Panc1 (cell line): ENCODE data around the gene TLR3. TPM values are rescaled to one million over a fixed set of nuclear protein-coding genes. Genes with fewer than 3 reads are reported as not detected.

ENCODE experiments used
- ATAC-seq: fragments of 200-7000 bp; cut with Tn5 transposase; 2 replicates; pipeline ENCODE4 v1.9.1; 2020; ENCODE audit warnings: mild to moderate bottlenecking, moderate library complexity
- BruUV-seq: library from RNA; stranded (reverse); fragments of 400-500 nt; replicated peaks from 2 replicates; lab custom pipeline; 2021; lab: Mats Ljungman, UMichigan
- CTCF ChIA-PET: fragments of 300-600 bp; sonication (Branson Sonifier 250); formaldehyde crosslinking; loops from one replicate; lab custom pipeline; 2022; ENCODE audit warnings: antibody characterized with exemption; lab: Charles Lee
- POLR2A ChIA-PET: fragments of 300-600 bp; sonication (Branson Sonifier 250); formaldehyde crosslinking; loops from one replicate; lab custom pipeline; 2022; ENCODE audit warnings: antibody characterized with exemption; lab: Charles Lee
- DNase-seq: peaks from one replicate; pipeline ENCODE4 v3.0.0-alpha.2; 2010; ENCODE audit warnings: low read depth, low spot score
- H3K27ac ChIP-seq: 2 replicates; pipeline ENCODE4 v1.5.1; 2011; ENCODE audit warnings: mild to moderate bottlenecking, low read length, inconsistent platforms
- H3K27me3 ChIP-seq: fragments of 200-500 bp; sonication (Bioruptor generic); 2 replicates; pipeline ENCODE4 v1.6.0; 2014; ENCODE audit warnings: low read length, inconsistent platforms; ENCODE audit not compliant: control insufficient read depth, insufficient read depth
- H3K36me3 ChIP-seq: fragments of 200-500 bp; sonication (Bioruptor generic); 2 replicates; pipeline ENCODE4 v1.5.1; 2014; ENCODE audit warnings: inconsistent platforms, mild to moderate bottlenecking, low read length, moderate library complexity; ENCODE audit not compliant: control insufficient read depth, insufficient read depth
- H3K4me1 ChIP-seq: 2 replicates; pipeline ENCODE4 v1.5.1; 2011; ENCODE audit warnings: inconsistent platforms, mild to moderate bottlenecking, low read length, moderate library complexity; ENCODE audit not compliant: control insufficient read depth, insufficient read depth
- H3K4me3 ChIP-seq, 2 experiments: 2 replicates each; pipeline ENCODE4 v1.5.1; 2011 to 2012; ENCODE audit warnings: low read depth in 2 of 2, low read length in 2 of 2, mild to moderate bottlenecking in 2 of 2, inconsistent platforms in 1 of 2, moderate library complexity in 1 of 2
- H3K9me3 ChIP-seq: fragments of 200-500 bp; sonication (Bioruptor generic); 2 replicates; pipeline ENCODE4 v1.5.1; 2014; ENCODE audit warnings: low read depth, mild to moderate bottlenecking, inconsistent platforms, low read length, moderate library complexity; ENCODE audit not compliant: control insufficient read depth, insufficient read depth
- POLR2AphosphoS5 ChIP-seq: IDR thresholded peaks from 2 replicates; pipeline ENCODE4 v1.6.1; 2012; ENCODE audit warnings: mild to moderate bottlenecking, low read depth, low read length, moderate library complexity
- SIN3A ChIP-seq: IDR thresholded peaks from 2 replicates; pipeline ENCODE4 v1.6.1; 2012; ENCODE audit warnings: low read depth, mild to moderate bottlenecking, low read length, moderate library complexity, borderline replicate concordance; ENCODE audit not compliant: insufficient read depth
- TCF7L2 ChIP-seq: IDR thresholded peaks from 2 replicates; pipeline ENCODE4 v1.6.1; 2011; ENCODE audit warnings: mild to moderate bottlenecking, low read depth, low read length, inconsistent platforms
- in situ Hi-C: cut with HindIII; loops from 2 replicates; pipeline ENCODE4 v1.10.0; 2016; ENCODE audit warnings: low sequenced_read_pairs, low pct_unique_long_range_greater_than_20kb
- intact Hi-C: fragments of 100-400 bp; cut with micrococcal nuclease; formaldehyde crosslinking; loops from one replicate; pipeline ENCODE4 v1.10.0; 2022; ENCODE audit not compliant: unreplicated experiment
- total RNA-seq: library from RNA; stranded (reverse); gene quantifications from one replicate; pipeline ENCODE4 v1.2.1, GENCODE V29; 2021; ENCODE audit not compliant: unreplicated experiment
- TF ChIP-seq, protein P1 (sequence below), 2 experiments: IDR thresholded peaks; 2 replicates each; pipeline ENCODE4 v1.6.1; 2011 to 2012; ENCODE audit warnings: low read depth in 2 of 2, control low read depth in 1 of 2, low read length in 1 of 2, mild to moderate bottlenecking in 1 of 2, moderate library complexity in 1 of 2; ENCODE audit not compliant: insufficient read depth in 1 of 2
- TF ChIP-seq, protein P2 (sequence below): fragments of 450-650 bp; IDR thresholded peaks from 2 replicates; pipeline ENCODE4 v1.5.1; 2017; ENCODE audit warnings: mild to moderate bottlenecking

The TLR3 gene
- total RNA-seq, 1 experiment from 2014 or later, result 0.41 TPM

DNA sequence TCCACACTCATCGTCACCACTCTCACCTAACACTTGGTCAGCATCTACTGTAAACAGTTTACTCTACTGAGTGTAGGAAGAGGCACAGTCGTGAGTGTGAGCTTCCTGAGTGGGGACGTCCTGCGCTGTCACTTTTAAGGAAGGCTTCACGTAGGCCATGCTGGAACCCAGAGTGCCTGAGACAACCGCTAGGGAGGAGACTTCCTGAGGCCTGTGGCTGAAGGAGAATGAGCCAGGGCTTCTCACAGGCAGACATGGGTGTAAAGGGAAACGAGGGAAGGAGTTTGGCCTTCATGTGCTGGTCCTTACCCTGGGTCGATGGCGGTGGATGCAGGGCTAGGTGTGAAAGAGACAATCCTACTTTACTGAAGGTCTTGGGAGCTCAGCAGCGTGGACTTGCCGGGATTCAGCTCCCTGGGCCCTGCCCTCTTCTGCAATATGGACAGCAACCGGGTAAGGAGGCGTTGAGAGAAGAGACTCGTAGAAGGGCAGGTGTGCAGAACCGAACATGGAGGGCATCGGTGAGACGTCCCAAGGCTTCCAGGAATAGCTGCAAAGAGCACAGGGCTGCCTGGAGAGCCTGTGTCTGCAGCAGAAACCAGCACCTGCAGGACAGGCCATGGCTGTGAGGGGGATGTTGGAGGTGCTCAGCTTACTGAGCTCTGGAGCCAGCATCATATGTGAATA lies 48.7 kb upstream of the TLR3 start:
- Histone ChIP-seq H3K4me1 (no peaks in the 10 kb centered on the region), H3K36me3 (no peaks in the 10 kb centered on the region), H3K4me3 (no peak overlapping the region), H3K27me3 (no peaks in the 10 kb centered on the region), H3K9me3 (no peaks in the 10 kb centered on the region), H3K27ac (no peak overlapping the region)
- POLR2A ChIA-PET, result no interaction called here
- intact Hi-C loops, result loop anchor here (5.0 kb wide), 1 partner anchor 378 kb away; no protein-coding TSS in a partner anchor
- TF ChIP-seq TCF7L2 (no peak), POLR2AphosphoS5 (no peak), SIN3A (no peak)
- TF ChIP-seq, protein P1, sequence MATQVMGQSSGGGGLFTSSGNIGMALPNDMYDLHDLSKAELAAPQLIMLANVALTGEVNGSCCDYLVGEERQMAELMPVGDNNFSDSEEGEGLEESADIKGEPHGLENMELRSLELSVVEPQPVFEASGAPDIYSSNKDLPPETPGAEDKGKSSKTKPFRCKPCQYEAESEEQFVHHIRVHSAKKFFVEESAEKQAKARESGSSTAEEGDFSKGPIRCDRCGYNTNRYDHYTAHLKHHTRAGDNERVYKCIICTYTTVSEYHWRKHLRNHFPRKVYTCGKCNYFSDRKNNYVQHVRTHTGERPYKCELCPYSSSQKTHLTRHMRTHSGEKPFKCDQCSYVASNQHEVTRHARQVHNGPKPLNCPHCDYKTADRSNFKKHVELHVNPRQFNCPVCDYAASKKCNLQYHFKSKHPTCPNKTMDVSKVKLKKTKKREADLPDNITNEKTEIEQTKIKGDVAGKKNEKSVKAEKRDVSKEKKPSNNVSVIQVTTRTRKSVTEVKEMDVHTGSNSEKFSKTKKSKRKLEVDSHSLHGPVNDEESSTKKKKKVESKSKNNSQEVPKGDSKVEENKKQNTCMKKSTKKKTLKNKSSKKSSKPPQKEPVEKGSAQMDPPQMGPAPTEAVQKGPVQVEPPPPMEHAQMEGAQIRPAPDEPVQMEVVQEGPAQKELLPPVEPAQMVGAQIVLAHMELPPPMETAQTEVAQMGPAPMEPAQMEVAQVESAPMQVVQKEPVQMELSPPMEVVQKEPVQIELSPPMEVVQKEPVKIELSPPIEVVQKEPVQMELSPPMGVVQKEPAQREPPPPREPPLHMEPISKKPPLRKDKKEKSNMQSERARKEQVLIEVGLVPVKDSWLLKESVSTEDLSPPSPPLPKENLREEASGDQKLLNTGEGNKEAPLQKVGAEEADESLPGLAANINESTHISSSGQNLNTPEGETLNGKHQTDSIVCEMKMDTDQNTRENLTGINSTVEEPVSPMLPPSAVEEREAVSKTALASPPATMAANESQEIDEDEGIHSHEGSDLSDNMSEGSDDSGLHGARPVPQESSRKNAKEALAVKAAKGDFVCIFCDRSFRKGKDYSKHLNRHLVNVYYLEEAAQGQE (IDR thresholded peaks at IDR 0.05; ENCODE audit: insufficient read depth in 1 of 2, low read depth in 2 of 2, low read length in 1 of 2), result no peak
- TF ChIP-seq, protein P2, sequence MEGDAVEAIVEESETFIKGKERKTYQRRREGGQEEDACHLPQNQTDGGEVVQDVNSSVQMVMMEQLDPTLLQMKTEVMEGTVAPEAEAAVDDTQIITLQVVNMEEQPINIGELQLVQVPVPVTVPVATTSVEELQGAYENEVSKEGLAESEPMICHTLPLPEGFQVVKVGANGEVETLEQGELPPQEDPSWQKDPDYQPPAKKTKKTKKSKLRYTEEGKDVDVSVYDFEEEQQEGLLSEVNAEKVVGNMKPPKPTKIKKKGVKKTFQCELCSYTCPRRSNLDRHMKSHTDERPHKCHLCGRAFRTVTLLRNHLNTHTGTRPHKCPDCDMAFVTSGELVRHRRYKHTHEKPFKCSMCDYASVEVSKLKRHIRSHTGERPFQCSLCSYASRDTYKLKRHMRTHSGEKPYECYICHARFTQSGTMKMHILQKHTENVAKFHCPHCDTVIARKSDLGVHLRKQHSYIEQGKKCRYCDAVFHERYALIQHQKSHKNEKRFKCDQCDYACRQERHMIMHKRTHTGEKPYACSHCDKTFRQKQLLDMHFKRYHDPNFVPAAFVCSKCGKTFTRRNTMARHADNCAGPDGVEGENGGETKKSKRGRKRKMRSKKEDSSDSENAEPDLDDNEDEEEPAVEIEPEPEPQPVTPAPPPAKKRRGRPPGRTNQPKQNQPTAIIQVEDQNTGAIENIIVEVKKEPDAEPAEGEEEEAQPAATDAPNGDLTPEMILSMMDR, result no peak
- CTCF ChIA-PET, result interaction anchor here (1.7 kb wide), 1 partner anchor 380 kb away, joined by 17 read pairs; no protein-coding TSS in a partner anchor
- no TSS peak for BruUV-seq
- in situ Hi-C loops, result no loop called here
- DNase-seq (no peak), ATAC-seq (no peak)

DNA sequence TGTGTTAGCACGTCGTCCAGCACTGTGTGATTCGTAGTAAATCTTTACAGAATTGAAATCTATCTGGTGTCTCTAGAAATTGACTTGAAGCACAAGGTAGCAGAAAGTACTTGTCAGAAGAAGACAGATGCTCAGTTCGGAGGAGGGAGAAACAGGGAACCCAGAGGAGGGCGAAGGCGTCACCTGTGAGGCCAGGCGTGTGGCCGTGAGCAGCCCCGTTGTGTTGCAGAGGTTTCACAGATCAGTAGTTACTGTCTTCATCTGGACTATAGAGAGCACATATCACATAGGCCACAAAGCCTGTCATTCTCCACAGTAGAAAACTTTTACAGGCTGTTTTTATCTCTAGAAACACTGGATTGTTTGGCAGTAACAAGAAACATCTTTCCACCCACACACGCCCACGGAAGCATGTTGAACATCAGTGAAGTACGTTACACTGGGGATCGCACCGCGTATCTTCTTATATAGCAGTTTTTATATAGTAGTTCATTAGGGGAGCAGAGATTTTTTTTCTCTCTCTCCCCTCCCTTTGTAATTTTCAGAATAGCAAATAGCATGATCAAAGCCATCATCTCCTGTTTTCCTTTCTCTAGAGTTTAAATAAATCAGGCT lies 48.1 kb upstream of the TLR3 start:
- H3K36me3 ChIP-seq, result no peaks in the 10 kb centered on the region
- H3K27ac ChIP-seq, result no peak overlapping the region
- no peak for ATAC-seq
- intact Hi-C loops (loop anchor here (5.0 kb wide), 1 partner anchor 379 kb away; no protein-coding TSS in a partner anchor), in situ Hi-C loops (no loop called here)
- H3K27me3 ChIP-seq, result no peaks in the 10 kb centered on the region
- ChIA-PET CTCF (interaction anchor here (1.0 to 1.7 kb wide), 2 partner anchors 267 to 381 kb away, joined by 3 to 17 read pairs; no protein-coding TSS in a partner anchor), POLR2A (no interaction called here)
- DNase-seq, result no peak
- no peak overlapping the region for H3K4me3 ChIP-seq
- H3K4me1 ChIP-seq, result no peaks in the 10 kb centered on the region
- BruUV-seq, result no TSS peak
- no peaks in the 10 kb centered on the region for H3K9me3 ChIP-seq
- TF ChIP-seq, protein P1 (IDR thresholded peaks at IDR 0.05; ENCODE audit: insufficient read depth in 1 of 2, low read depth in 2 of 2, low read length in 1 of 2), result no peak
- no peak for TF ChIP-seq TCF7L2
- TF ChIP-seq POLR2AphosphoS5, result no peak
- no peak for TF ChIP-seq SIN3A
- TF ChIP-seq, protein P2, result no peak
